Measurements from ENCODE around the gene IFITM1. TPM values are rescaled to one million over a fixed set of nuclear protein-coding genes. Genes with fewer than 3 reads are reported as not detected.
"Not testable (repeated sequence)": the region's sequence is repeated elsewhere in the genome, so short reads cannot be mapped to it uniquely, and the experiment has no call there.

Gene IFITM1
- total RNA-seq, 1 donor from 2014 or later = 2.3 TPM

DNA sequence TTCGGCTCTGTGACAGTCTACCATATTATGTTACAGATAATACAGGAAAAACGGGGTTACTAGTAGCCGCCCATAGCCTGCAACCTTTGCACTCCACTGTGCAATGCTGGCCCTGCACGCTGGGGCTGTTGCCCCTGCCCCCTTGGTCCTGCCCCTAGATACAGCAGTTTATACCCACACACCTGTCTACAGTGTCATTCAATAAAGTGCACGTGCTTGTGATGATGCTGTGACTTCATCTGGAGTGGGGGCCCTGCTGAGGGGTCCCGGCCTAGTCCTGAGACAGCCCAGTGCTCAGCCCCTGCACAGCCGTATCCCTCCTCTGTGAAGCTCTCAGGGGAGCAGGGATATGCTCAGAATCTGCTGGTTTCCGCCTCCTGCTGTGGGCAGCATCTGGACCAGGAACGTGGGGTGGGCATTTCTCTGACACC, 1.2 kb downstream of the IFITM1 start:
- DNase-seq (ENCODE audit: low spot score, unreplicated experiment) = no peak
- peaks cover 18% of the 10 kb centered on the region for H3K4me1 Mint-ChIP-seq (ENCODE audit: low read depth)
- TF ChIP-seq, protein P1, sequence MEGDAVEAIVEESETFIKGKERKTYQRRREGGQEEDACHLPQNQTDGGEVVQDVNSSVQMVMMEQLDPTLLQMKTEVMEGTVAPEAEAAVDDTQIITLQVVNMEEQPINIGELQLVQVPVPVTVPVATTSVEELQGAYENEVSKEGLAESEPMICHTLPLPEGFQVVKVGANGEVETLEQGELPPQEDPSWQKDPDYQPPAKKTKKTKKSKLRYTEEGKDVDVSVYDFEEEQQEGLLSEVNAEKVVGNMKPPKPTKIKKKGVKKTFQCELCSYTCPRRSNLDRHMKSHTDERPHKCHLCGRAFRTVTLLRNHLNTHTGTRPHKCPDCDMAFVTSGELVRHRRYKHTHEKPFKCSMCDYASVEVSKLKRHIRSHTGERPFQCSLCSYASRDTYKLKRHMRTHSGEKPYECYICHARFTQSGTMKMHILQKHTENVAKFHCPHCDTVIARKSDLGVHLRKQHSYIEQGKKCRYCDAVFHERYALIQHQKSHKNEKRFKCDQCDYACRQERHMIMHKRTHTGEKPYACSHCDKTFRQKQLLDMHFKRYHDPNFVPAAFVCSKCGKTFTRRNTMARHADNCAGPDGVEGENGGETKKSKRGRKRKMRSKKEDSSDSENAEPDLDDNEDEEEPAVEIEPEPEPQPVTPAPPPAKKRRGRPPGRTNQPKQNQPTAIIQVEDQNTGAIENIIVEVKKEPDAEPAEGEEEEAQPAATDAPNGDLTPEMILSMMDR (IDR thresholded peaks at IDR 0.05; ENCODE audit: unreplicated experiment) = no peak
- no peak overlapping the region for H3K27ac Mint-ChIP-seq
- H3K36me3 Mint-ChIP-seq (ENCODE audit: insufficient read depth) = no peaks in the 10 kb centered on the region
- peaks cover 55% of the 10 kb centered on the region for H3K27me3 Mint-ChIP-seq
- no peaks in the 10 kb centered on the region for H3K9me3 Mint-ChIP-seq (ENCODE audit: low read depth)
- no peak overlapping the region for H3K4me3 Mint-ChIP-seq (ENCODE audit: low read depth)

DNA sequence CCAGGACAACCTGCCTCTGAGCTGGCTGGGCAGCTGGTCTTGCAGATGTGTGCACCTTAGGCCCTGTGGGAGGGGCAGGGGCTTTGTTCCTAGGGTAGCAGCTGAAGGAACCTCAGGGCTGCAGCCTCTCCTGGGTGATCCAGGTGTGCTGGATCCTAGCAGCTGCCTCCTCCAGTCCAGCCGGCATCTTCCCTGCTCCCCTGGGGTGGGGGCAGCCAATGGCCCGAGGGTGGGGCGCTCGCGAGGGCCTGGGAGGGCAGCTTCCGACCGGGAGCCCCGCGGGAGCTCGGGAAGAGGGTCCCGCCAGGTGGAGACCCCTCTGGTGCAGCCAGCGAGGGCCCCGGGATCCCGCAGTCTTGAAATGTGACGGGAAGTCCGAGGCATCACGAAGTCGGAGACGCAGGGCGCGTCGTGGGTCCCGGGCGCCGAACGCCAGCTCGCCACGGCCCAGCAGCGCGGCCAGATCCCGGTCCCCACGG, 1.7 kb downstream of the IFITM1 start:
- peaks cover 22% of the 10 kb centered on the region for H3K4me1 Mint-ChIP-seq (ENCODE audit: low read depth)
- TF ChIP-seq, protein P1 (IDR thresholded peaks at IDR 0.05; ENCODE audit: unreplicated experiment) = no peak
- peaks cover 55% of the 10 kb centered on the region for H3K27me3 Mint-ChIP-seq
- no peak for DNase-seq (ENCODE audit: low spot score, unreplicated experiment)
- no peaks in the 10 kb centered on the region for H3K36me3 Mint-ChIP-seq (ENCODE audit: insufficient read depth)
- H3K9me3 Mint-ChIP-seq (ENCODE audit: low read depth) = no peaks in the 10 kb centered on the region
- no peak overlapping the region for H3K27ac Mint-ChIP-seq
- no peak overlapping the region for H3K4me3 Mint-ChIP-seq (ENCODE audit: low read depth)

DNA sequence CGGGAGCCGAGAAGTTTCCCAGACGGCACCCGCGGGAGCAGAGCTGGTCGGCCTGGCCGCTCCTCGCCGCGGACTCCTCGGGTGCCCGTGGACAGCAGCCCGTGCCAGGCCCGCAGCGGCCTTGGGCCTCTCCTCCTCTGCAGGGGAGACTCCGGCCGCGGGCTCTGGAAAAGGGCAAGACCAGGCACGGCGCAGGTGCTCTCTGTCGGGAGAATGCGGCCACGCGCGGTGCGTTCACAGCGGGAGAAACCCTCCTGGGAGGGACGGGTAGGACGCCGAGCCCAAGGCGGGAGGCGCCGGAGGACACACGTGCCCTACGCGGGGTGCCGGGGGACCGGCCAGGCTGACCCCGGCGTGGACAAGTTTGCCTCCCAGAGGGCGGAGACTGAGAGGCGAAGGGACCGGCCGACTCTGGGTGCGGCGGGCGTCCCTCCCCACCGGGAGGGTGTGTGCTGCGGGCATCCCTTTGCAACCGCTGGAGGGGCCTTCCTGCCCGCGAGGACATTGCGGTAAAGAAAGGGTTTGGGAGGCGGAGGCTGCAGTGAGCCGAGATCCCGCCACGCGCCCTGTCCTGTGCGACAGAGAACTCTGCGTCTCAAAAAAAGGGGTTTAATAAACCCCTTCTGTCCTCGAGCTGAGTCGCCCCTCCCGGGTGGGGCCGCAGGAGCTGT, 2.3 kb downstream of the IFITM1 start:
- Mint-ChIP-seq H3K9me3 (ENCODE audit: low read depth) (no peaks in the 10 kb centered on the region), H3K27ac (no peak overlapping the region), H3K27me3 (peaks cover 55% of the 10 kb centered on the region), H3K36me3 (ENCODE audit: insufficient read depth) (no peaks in the 10 kb centered on the region), H3K4me1 (ENCODE audit: low read depth) (peaks cover 22% of the 10 kb centered on the region), H3K4me3 (ENCODE audit: low read depth) (peak overlapping the region; percentile 35)
- TF ChIP-seq, protein P1 (IDR thresholded peaks at IDR 0.05; ENCODE audit: unreplicated experiment) = no peak
- no peak for DNase-seq (ENCODE audit: low spot score, unreplicated experiment)

DNA sequence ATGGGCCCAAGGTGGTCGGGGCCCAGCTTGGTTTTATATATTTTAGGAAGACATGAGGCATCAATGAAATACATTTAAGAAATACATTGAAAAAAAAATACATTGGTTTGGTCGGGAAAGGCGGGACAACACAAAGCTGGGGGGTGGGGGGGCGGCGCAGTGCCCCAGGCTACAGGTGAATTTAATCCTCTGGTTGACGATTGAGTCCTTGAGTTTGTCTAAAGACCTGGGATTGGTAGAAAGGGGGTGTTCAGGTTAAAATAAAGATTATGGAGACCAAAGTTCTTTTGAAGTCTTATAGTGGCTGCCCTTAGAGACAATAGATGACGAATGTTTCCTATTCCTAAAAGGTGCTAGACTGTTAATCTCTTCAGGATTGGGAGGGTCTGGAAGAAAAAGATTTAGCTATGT, 3.1 kb downstream of the IFITM1 start:
- H3K4me1 Mint-ChIP-seq (ENCODE audit: low read depth) = peaks cover 21% of the 10 kb centered on the region
- H3K27me3 Mint-ChIP-seq = peaks cover 51% of the 10 kb centered on the region
- H3K36me3 Mint-ChIP-seq (ENCODE audit: insufficient read depth) = no peaks in the 10 kb centered on the region
- TF ChIP-seq, protein P1 (IDR thresholded peaks at IDR 0.05; ENCODE audit: unreplicated experiment) = no peak
- no peak overlapping the region for H3K4me3 Mint-ChIP-seq (ENCODE audit: low read depth)
- H3K27ac Mint-ChIP-seq = no peak overlapping the region
- H3K9me3 Mint-ChIP-seq (ENCODE audit: low read depth) = no peaks in the 10 kb centered on the region
- DNase-seq (ENCODE audit: low spot score, unreplicated experiment) = no peak

DNA sequence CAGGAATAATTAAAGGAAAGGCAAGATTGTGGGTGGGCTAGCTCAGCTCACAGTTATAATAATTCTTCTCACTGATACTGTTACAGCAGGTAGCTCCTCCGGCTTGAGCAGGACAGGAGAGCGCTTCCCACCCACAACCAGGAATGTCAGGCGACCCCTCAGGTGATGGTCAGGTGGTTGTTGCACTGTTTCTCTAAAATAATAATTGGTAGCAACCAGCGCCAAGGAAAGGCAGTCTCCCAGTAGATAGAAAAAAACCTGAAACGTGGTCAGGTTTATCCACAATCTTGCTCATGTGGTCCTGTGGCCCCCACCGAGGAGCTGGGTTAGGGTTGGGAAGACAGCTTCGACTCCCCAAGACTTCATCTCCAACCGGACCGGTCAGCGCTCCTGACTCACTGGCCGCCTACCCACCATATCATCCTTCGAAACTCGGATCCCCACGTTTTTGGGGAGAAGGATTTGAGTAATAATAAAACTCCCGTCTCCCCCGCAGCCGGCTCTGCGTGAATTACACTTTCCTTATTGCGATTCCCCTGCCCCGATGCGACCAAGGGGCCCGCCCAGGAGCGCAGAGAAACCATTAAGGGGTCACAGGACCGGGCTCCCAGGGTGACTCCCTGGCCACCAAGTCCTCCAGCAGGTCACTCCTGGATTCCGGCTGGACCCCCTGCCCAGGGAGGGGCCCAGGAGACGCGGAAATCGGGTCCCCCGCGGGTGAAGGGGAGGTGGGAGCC, 4.0 kb downstream of the IFITM1 start:
- H3K36me3 Mint-ChIP-seq (ENCODE audit: insufficient read depth); H3K27ac Mint-ChIP-seq; H3K9me3 Mint-ChIP-seq (ENCODE audit: low read depth); DNase-seq (ENCODE audit: low spot score, unreplicated experiment): not testable (repeated sequence)
- peaks cover 20% of the 10 kb centered on the region for H3K4me1 Mint-ChIP-seq (ENCODE audit: low read depth)
- H3K27me3 Mint-ChIP-seq = peaks cover 44% of the 10 kb centered on the region
- H3K4me3 Mint-ChIP-seq (ENCODE audit: low read depth) = peak overlapping the region; percentile 55

DNA sequence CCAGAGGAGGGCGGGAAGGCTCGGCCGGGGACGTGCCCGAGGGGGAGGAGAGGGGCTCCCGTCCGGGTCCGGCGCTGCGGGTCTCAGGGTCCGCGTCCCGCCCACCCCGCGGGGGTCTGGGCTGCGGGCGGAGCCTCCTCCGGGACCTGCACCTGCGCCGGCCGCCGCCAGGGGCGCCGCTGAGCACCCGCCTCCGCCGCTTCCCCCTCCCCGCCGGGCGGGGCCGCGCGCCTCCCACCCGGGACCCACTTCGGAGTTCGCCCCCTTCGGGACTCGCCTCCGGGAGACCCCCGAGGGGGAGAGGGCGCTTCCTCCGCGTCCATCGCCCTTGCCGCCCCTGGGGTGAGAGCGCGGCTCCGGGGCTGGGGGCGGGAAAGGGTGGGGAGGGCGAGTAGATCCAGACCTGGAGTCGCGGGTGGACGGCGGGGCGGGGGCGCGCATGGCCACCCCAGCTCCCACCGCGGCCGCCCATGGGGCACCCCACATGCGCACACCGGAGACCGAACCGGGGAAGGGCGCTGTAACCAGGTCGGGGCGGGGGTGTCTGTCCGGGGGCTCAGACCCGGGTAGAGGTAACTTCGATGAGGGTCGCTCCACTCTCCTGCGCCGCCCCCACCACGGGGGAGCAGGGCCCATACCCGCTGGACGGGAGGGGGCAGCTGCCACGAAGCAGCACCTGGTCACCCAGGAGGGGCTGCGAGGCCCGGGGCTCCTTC, 4.7 kb downstream of the IFITM1 start:
- DNase-seq (ENCODE audit: low spot score, unreplicated experiment); H3K27ac Mint-ChIP-seq; H3K9me3 Mint-ChIP-seq (ENCODE audit: low read depth); H3K36me3 Mint-ChIP-seq (ENCODE audit: insufficient read depth); H3K4me3 Mint-ChIP-seq (ENCODE audit: low read depth): not testable (repeated sequence)
- Mint-ChIP-seq H3K27me3 (peaks cover 37% of the 10 kb centered on the region), H3K4me1 (ENCODE audit: low read depth) (peaks cover 20% of the 10 kb centered on the region)

DNA sequence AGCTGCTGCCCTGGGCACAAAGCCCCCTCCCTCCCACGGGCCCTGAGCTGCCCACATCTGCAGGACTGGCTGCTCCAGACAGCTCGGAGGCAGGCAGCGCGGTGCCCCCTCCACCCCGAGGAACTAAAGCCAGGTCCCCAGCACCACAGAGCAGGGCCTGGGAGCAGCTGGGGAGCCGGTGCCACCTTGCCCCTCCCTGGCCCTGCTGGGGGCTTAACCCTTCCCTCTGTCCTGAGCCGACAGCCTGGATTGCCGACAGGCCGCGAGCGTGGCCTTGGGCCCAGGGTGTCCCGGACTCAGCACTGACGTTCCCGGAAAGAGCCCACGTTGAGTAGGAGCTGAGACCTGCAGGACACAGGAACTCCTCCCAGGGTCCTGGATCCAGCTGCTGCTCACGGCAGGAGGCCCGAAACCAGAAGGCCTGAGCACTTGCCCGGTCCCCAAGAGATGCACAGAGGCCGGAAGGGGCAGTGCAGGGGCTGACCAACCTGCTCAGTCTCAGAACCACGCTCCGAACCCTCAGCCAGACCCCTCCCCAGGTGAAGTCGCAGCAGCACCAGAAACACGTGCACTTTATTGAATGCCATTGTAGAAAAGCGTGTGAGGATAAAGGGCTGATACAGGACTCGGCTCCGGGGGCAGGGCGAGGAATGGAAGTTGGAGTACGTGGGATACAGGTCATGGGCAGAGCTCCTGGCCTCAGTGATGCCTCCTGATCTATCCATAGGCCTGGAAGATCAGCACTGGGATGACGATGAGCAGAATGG, 5.5 kb downstream of the IFITM1 start:
- H3K9me3 Mint-ChIP-seq (ENCODE audit: low read depth); DNase-seq (ENCODE audit: low spot score, unreplicated experiment); H3K36me3 Mint-ChIP-seq (ENCODE audit: insufficient read depth): not testable (repeated sequence)
- Mint-ChIP-seq H3K4me1 (ENCODE audit: low read depth) (peaks cover 13% of the 10 kb centered on the region), H3K27ac (peak overlapping the region; percentile 43), H3K4me3 (ENCODE audit: low read depth) (peak overlapping the region; percentile 82), H3K27me3 (peaks cover 29% of the 10 kb centered on the region)

DNA sequence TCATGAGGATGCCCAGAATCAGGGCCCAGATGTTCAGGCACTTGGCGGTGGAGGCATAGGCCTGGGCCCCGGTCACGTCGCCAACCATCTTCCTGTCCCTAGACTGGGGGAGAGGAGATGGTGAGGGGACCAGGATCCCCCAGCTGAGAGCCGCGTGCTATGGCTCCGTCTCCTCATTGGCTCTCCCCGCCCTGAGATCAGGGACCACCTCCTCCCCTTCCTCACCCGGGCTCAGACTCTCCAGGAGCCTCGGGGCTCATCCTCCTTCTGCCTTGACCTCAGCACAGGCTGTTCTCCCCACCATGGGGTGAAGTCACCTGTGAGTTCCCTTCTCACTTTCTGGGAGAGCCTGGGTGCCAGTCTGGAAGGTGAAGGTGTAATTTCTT, 6.0 kb downstream of the IFITM1 start:
- H3K36me3 Mint-ChIP-seq (ENCODE audit: insufficient read depth); DNase-seq (ENCODE audit: low spot score, unreplicated experiment); H3K27ac Mint-ChIP-seq; H3K9me3 Mint-ChIP-seq (ENCODE audit: low read depth): not testable (repeated sequence)
- Mint-ChIP-seq H3K4me3 (ENCODE audit: low read depth) (peak overlapping the region; percentile 82), H3K27me3 (peaks cover 25% of the 10 kb centered on the region), H3K4me1 (ENCODE audit: low read depth) (peaks cover 17% of the 10 kb centered on the region)

Data from progenitor cell of endocrine pancreas (in vitro differentiated cells).